NCI-H82 (cell line): ENCODE results near the gene SLC35E1.
A peak's percentile ranks its signal among the peaks of the same experiment; 100 is the strongest.

Source experiments
- DNase-seq: peaks from one replicate; lab custom pipeline; 2025; lab: John Stamatoyannopoulos, UW

SLC35E1 gene

DNA sequence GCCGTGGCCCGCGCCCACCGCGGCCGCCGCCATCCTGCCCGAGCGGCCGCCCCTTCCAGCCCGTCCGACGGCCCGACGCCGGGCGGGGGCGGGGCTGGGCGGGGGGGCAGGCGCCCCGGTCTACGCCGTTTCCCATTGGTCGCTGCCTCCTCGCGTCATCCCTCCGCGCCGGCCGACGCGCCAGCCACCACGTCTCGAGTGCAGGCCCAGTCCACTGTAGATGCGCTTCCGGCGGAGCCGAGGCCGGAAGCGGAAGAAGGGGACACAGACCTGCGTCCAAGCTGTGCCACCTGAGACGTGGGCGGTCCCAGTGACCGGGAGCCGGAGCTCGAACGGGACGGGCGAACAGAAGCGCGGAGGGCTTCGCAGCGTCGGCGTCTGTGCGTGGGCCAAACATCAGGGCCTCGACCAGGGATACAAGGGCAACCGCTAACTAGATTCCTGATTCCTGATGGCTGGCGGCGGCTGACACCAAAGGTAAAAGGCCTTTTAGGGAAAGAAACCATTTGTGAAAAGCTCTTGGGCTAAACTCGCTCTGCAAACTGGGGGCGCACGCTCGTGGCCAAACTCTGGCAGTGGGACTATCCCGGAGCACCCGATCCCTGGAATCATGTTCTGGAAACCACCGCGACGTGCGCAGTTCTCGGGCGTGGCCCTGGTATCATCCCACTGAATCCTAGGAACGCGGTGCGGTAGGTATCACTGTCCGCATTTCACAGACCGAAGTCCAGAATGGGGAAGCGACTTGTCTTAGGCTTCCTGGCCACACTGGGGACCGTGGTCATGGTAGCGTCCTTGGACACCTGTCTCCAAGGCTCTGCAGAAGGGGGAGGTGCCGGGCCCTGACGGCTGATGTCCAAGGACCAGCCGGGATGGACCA lies at the start of gene SLC35E1:
TSS of gene SLC35E1 (minus strand) at position 84 of the 880 bp plus-strand sequence. CDS start at position 33, 51 bp downstream.
- DNase-seq, result peak; percentile 99

DNA sequence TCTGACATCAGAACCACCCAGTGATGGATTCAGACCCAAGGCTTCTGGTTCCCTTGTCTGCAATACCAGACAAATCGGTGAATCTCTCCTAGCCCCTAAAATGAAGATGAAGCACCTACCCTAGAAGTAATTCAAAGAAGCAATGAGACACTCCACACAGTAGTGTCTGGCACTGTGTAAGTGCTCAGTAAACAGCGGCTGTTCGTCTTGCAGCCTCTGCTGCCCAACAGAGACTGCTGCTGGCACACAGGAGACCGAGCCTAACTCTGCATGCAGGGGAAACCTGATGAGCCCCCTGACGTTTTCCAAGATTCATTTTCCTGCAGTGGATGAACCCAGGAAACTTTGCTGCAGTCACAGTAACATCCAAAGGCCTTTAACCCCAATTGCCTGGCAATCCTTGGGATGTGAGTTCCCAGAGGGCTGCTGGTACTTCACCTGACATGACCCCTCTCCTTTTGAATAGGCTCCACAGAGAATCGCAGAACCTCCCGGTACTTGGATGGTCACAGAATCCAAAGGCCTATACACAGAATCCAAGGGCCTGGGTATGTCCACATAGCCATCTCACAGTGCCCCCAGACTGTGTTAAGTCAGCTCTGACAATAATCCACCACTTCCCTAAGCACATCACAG lies 49.1 kb upstream of the SLC35E1 start:
- no peak for DNase-seq

DNA sequence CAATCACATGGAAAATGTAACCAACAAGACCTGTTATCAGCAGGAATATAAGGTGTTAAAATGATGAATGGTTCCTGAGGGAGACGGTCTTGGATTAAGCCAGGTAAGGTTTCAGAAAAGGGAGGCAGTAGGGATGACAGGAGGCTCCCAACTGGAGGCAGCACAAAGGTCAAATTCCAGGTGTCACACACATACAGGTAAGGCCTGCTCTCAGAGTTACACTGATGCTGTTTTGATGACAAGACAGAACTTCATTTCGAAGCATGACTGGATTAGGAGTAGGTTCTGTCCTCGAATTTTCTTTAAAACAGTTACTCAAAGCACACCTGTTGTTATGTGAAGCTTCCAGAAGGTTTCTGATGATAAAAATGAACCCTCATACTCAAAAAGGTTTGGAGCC lies 48.4 kb upstream of the SLC35E1 start:
- no peak for DNase-seq

DNA sequence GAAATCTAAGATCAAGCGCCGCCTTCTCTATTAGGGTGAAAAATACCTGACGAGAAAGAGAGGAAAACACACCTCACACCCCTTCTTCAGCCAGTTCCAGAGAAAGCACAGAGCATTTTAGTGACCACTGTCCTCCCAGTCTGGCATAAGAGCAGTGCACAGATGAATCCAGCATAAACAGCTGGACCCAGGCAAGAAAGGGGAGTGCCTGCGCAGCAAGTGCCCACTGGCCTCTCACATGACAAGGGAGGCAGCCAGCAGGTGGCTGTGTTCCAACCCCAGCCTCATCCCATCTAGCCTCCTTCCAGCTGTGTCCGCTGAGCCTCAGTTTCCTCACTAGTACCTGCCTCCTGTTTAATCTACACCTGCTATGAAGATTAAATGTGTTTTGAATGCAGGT lies 47.8 kb upstream of the SLC35E1 start:
- DNase-seq, result no peak

DNA sequence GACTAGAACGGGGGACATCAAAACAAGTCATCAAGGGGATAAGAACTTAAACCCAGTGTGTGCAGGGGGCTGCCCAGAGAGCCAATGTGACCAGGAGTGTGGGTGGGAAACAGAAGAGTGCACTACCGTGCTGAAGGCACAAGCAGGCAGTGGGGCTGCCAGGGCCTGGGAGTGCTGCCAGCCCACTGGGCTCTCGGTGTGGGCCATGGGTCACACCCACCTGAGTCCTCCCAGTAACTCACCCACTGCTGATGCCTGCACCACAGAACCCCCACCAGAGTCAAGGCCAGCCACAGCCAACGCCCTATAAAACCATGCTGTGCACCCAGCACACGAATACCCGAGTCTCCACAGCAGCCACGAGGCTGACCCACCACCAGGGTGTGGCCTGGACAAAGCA lies 47.2 kb upstream of the SLC35E1 start:
- no peak for DNase-seq

DNA sequence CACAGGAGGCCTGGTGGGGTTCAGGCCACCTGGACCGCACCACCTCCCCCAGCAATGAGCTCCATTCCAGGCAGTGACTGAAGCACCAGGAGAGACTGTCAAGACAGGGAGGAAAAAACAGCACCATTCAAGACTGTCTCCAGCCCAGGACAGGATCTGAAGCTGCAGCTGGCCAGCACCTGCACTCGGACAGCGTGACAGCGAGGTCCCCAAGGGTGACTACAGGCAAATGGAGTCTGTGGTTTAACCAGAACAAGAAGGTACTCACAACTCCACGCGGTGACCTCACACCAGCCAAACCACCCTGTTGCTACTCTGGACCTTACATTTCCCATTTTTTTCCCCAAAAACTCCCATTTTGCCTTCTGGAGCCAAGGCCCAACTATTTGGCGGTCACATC lies 46.0 kb upstream of the SLC35E1 start:
- no peak for DNase-seq

DNA sequence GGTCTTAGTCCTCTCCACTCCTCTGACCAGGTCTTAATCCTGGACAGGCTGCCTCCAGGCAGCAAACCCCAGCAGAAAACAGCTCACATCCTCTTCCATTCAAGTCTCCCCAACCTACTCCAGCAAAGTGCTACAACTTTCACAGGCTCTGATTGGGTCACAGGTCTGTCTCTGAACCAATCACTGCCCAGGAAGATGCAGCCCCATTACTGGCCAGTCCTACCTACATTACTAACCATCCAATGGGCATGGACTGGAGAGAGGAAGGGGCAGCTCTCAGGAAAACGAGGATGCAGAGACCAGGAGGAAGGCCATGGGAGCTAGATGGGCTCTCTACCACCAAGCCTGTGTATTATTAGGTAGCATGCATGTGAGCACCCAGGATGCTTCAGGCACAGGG lies 43.6 kb upstream of the SLC35E1 start:
- no peak for DNase-seq

DNA sequence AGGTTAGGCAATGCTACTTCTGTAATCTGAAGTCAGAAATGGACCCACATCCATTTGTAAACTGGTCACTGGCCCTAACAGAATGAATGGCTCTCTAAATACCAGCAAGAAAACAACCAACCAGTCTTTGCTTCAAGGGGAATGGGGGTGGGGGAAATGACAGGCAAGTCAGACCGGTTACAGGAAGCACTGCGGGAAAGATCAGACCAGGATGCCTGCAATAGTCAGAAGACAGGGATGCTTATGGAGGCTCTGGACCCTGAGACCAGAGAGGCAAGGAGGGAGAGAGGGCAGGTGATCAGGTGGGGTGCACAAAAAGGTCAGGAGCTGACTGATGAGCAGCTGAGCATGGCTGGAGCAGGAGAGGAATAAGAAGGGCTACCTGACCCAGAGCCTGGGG lies 42.7 kb upstream of the SLC35E1 start:
- DNase-seq, result no peak

DNA sequence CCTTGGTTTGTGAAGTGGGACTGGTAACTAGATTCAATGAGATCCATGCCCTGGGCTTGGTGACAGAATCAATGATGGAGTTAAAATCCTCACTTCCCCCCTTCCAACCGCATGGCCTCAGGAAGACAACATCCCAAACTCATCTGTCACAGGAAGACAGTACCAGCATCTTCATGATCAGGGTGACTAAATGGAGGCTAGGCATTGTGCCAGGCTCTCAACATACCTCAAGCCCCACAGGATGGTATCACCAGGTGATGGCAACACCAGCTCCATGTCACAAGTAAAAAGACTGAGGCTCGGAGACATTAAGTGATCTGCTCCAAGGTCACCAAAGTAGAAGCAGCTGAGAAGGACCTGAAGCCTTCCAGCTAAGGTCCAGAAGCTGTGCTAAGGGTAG lies 41.6 kb upstream of the SLC35E1 start:
- no peak for DNase-seq

DNA sequence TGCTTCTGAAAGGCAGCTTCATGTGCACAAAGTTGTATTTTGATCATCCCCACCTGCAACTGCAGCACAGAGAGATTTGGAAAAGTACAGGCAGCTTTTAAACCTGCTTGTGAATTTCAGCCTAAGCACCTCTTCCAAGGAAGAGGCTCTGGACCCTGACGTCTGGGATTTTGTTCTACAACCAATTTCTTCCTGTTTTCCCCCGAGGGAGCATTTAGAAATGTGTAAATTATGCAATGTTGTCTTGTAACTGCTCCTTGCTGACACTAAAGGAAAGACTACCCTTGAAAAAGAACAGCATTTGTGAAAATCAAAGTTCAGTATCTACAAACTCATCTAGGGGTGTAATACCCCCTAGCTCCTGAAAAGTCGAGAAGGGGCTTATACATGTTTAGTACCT lies 40.4 kb upstream of the SLC35E1 start:
- no peak for DNase-seq

DNA sequence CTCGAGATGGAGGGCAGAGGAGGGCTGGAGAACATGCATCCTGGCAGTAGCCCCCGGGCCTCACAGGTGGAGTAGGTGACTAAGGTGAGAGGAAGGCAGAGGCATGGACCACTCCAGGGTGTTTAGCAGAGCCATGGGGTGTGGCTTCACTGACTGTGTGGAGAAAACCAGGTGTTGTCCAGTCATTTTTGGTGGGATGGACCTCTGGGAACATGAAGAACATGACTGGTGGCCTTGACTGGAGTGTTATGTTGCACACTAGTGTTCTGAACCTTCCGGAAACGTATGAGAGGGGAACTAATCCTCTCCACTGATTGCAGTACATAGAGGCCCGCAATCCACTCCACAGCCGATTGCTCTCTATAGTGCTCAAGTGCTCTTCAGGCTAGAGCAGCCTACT lies 38.9 kb upstream of the SLC35E1 start:
- DNase-seq, result no peak

DNA sequence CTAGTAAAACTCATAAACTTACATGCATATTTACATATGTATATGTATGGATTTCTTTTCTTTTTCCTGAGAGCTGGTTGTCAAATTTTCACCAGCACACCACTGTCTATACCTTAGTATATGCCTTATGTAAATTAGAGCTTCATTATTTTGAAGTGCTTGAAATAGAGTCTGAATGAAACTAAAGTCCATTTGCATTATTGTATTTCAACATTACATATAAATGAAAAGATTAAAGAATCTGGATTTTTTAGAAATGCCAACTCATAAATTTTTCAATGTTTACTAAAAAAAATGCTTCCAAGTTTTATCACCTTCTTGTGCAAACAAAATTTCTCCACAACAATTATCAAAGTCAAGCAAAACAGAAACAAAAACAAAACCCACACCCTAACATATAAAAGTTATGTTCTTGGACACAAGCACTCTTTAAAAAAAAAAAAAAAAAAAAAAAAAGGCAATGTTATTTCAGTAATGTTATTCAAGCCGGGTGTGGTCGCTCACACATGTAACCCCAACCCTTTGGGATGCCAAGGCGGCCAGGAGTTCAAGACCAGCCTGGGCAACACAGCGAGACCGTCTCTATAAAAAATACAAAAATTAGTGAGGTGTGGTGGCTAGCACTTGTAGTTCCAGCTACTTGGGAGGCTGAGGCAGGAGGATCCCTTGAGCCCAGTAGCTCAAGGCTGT lies 37.4 kb upstream of the SLC35E1 start:
- no peak for DNase-seq

DNA sequence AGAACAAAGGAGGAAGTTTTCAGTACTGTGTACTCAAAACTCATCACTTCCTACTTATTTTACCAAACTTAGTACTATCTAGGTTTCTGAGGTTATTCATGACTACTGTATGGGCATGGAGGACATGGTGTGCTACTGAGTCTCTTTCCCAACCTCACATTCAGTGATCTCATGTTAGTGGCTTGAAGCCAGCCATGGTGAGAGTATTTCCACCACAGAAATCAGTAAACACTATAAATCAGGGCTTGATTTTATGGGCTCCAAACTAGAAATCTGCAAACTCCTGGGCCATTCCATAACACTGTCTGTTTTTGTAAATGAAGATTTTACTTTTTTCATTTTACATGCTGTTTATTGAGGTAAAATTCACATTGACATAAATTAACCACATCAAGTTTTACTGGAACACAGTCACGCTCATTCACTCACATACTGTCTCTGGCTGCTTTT lies 36.1 kb upstream of the SLC35E1 start:
- no peak for DNase-seq

DNA sequence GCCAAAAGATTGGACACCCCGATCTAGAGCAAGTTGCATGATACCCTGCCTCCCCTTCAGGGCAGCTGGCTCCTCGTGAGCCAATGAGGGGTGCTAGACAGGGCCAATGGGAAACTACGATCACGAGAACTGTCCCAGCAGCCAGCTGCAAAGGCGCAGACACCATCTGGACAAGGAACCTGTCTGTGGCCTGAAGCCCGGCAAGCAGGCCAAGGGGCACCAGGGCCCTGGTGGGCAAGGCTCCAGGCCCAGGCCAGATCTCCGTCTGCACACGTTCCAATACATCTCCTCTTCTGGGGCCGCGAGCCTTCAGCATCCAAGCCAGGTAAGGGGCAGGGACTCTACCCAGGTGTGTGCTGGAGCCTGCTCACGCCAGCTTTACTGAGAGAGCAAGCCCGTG lies 35.6 kb upstream of the SLC35E1 start:
- DNase-seq, result no peak

DNA sequence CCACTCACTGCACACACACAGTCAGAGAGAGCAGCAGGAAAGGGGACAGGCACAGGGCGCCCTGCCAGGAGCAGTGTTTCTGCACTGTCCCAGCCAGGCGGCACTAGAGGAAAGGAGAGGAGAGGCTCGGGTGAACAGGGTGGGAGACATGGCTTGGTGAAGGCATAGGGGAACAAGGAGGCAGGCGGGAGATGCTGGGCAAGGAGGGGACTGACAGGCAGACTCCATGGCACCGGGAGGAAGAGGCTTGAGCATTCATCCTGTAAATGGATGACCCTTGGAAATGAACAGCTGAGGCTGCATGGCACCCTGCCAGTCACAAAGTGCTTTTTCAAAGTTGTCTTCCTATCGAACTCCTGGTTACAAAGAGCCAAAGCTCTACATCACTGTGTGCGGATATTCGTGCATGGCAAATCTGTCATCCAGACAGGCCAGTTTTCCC lies 33.4 kb upstream of the SLC35E1 start:
- DNase-seq, result no peak

DNA sequence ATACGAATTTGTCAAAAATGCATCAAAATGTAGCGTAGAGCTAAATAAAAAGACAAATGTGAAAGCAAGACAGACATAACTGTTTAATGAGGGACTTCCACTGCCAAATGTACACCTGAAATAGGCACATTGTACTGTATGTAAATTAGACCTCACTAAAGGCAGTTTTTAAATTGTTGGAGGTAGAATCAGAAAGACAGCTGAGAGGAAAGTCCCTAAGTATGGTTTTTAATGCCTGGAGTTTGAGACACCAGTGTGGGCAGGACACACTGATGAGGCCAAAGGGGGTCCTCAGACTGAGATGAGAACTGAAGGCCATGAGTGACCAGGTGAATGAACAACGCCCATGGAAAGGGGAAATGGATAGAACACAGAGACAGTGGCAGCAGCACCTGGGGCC lies 32.9 kb upstream of the SLC35E1 start:
- no peak for DNase-seq

DNA sequence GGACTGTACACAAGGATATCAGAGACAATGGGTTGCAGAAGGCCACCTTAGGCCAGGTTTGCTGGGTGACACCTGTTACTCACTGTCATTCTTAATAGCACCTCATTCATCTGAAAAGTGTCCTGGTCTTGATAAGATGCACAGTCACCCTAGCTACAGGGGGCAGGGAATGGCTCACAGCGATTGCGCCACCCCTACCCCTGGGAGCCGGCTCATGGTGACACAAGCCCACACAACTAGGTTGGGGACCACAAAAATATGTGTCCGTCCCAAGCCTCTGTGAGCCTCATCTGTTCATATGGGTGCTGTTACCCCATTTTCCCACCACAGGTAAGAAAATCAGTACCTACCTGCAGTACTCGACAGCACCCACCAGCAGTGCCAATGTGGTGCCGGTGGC lies 32.4 kb upstream of the SLC35E1 start:
- no peak for DNase-seq

DNA sequence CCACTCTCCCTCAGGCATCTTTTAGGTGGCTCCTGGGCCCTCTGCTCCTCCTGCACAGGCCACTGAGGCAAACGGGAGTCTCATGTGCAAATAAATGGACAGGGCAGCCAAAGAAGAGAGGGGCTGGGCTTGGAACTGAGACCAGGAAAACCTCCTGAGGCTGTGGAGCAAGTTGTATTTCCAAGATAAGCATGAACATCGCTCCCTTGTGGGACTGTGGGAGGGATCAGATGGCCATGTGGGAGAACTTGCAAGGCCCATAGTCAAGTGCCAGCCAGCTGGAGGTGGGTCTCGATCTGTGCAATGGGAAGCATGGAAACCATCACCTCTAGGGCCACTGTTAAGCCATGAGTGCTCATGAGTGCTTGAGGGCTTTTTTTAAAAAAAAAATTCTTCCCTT lies 30.9 kb upstream of the SLC35E1 start:
- no peak for DNase-seq

DNA sequence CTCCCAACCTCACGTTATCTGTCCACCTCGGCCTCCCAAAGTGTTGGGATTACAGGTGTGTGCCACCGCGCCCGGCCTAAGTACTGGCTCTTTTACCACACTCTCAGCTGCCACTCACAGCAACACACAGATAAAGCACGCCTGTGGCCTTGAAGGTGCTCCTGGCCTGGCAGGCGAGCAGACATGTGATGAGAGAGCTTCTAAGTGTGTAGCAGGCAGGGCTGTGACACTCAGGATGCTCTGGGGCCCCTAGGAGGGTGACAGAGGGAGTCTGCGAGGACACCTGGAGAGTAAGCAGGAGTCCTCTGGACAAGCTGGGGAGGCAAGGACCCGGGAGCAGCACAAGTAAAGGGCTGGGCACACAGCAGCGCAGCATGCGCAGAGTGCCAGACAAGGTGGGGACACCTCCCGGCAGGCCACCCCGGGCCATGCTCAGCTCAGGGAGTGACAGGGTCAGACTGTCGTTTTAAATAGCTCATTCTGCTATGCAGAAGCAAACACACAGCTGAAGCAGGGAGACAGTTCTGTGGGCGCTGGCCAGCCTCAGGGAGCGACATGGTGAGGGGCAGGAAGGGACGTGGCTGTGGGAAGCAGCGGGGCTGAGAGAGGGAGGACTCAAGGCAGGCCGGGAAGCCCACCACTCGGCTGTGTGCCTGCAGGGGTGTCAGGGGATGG lies 29.3 kb upstream of the SLC35E1 start:
- DNase-seq, result no peak

DNA sequence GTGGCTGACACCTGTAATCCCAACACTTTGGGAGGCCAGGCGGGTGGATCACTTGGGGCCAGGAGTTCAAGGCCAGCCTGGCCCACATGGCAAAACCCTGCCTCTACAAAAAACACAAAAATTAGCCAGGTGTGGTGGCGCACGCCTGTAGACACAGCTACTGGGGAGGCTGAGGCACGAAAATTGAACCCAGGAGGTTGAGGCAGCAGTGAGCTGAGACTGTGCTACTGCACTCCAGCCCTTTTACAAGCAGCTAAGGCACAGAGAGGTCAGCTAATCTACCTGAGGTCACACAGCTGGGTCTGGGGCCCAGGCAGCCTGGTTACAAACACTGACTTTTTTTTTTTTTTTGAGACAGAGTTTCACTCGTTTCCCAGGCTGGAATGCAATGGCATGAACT lies 28.6 kb upstream of the SLC35E1 start:
- no peak for DNase-seq

DNA sequence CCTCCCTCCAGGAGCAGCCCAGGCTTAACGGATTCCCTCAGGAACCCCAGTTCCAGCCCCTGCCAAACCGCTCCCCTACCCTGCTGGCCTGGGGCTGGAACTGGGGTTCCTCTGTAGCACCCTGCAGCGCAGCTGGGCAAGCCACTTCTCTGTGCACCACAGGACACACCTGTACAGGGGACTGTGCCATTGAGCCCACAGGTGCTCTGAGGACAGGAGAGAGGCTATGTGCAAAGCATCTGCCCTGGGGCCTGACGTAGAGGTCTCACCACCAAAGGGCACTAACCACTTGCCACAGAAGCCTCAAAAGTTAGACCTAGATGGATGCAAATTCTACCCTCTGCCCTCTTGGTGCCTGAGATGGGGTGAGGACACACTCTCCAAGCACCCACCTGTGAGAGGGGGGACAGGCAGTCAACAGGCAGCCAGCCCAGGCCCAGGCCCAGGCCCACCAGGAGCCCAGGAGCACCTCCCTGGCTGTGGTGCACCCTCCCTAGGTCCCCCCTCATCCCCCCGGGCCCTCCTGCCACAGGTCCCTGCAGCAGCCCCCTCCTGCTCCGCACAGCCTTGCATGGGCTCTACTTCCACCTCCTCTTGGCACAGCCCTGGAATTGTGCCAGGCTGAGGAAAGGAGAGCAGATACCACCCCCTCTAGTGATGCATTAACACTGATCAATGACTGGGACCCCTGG lies 27.6 kb upstream of the SLC35E1 start:
- no peak for DNase-seq

DNA sequence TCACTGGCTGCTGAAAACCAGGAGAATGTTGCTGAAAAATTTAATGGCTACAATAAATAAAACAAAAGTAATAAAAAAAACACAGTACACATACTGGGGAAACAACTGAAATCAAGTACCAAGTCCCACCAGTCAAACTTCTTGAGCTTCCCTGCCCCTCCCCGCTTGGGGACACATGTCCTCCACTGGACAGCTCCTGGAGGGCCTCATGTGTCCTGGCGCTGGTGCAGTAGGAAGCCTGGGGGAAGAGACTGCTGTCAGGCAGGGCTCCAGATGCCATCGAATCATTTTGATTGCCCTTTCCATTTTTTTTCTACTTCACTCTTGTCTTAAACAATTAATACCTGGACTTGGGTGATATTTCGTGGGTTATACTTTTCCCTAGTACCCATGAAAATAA lies 26.6 kb upstream of the SLC35E1 start:
- DNase-seq, result no peak
